Measurements from ENCODE around the gene OR6K3.

Gene OR6K3

DNA sequence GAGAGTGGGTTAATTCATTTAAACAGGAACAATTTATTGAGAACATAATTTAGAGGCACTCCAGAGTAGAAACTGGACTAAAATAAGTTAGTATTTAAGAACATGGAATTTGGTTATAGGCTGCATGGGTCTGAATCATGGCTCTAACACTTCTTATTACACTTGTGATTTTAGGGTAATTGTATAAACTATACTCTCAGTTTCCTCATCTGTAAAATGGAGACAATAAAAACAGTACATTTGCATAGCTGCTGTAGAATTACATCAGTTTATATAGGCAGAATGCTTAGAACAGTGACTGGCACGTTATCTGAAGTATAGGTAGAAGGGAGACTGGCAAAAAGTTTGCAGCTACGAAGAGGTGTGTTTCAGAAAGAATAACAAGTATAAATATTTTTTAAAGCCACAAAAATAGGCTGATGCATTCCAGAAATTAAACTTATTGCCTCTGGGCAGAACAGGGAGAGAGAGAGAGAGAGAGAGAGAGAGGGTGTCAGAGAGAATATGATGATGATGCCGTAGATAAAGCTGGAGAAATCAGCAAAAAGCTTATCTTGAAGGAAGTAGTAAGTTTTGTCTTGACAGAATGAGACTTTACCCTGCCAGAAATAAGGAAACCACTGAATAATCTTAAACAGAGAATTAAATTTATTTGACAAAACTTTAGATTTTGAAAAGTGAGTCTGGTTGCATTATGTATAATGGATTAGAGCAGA lies 8.1 kb upstream of the OR6K3 start:
- TF ChIP-seq, protein P1, sequence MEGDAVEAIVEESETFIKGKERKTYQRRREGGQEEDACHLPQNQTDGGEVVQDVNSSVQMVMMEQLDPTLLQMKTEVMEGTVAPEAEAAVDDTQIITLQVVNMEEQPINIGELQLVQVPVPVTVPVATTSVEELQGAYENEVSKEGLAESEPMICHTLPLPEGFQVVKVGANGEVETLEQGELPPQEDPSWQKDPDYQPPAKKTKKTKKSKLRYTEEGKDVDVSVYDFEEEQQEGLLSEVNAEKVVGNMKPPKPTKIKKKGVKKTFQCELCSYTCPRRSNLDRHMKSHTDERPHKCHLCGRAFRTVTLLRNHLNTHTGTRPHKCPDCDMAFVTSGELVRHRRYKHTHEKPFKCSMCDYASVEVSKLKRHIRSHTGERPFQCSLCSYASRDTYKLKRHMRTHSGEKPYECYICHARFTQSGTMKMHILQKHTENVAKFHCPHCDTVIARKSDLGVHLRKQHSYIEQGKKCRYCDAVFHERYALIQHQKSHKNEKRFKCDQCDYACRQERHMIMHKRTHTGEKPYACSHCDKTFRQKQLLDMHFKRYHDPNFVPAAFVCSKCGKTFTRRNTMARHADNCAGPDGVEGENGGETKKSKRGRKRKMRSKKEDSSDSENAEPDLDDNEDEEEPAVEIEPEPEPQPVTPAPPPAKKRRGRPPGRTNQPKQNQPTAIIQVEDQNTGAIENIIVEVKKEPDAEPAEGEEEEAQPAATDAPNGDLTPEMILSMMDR (conservative IDR thresholded peaks at IDR 0.05; ENCODE audit: low read length): no peak
- DNase-seq (ENCODE audit: low read depth): no peak
- H3K4me3 ChIP-seq (ENCODE audit: low read length): no peak overlapping the region

DNA sequence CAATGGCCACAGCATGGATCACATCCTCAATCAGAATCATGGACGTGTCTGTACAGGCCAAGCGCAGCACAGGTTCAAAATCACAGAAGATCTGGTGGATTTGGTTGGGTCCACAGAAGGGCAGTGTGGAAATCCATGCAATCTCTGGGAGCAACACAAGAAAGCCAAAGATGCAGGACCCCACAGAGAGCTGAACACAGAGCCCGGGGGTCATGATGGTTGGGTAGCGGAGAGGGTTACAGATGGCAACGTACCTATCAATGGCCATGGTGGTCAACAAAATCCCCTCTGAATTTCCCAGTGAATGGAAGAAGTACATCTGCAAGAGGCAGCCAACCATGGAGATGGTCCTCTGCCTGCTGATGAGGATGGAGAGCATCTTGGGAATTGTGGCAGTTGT lies 3.9 kb upstream of the OR6K3 start:
- TF ChIP-seq, protein P1 (conservative IDR thresholded peaks at IDR 0.05; ENCODE audit: low read length): no peak

DNA sequence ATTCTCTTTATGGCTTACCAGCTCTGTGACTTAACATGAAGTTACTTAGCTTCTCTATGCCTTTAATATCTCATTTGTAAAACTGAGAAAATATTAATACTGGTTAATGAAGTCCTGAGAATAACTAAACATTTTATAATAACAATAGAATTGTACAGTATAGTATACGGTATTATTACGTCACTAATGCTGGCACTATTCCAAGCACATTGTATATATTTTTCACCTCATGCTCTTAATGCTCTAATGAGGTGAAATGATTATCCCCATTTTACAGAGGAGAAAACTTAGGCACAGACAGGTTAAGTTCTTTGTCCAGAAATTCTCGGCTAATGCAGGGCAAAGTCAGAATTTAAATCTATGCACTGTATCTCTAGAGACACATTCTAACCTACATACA lies 856 bp downstream of the OR6K3 start:
- H3K4me3 ChIP-seq (ENCODE audit: low read length): no peak overlapping the region
- DNase-seq (ENCODE audit: low read depth): no peak
- TF ChIP-seq, protein P1 (conservative IDR thresholded peaks at IDR 0.05; ENCODE audit: low read length): no peak

More for the DNA sequence above, 3.9 kb upstream of the OR6K3 start:
- H3K4me3 ChIP-seq (ENCODE audit: low read length): no peak overlapping the region
- no peak for DNase-seq (ENCODE audit: low read depth)

DNA sequence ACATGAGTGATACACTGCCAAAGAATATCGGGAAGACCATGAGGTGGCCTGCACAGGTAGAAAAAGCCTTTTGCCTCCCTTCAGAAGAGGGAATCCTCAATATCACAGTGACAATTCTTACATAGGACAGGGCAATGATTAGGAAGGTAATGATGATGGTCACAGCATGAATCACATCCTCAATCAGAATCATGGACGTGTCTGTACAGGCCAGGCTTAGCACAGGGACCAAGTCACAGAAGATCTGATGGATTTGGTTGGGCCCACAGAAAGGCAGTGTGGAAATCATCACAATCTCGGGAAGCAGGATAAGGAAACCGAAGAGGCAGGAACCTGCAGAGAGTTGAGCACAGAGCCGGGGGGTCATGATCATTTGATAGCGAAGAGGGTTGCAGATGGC lies 3.2 kb downstream of the OR6K3 start:
- no peak overlapping the region for H3K4me3 ChIP-seq (ENCODE audit: low read length)
- TF ChIP-seq, protein P1 (conservative IDR thresholded peaks at IDR 0.05; ENCODE audit: low read length): no peak
- no peak for DNase-seq (ENCODE audit: low read depth)

DNA sequence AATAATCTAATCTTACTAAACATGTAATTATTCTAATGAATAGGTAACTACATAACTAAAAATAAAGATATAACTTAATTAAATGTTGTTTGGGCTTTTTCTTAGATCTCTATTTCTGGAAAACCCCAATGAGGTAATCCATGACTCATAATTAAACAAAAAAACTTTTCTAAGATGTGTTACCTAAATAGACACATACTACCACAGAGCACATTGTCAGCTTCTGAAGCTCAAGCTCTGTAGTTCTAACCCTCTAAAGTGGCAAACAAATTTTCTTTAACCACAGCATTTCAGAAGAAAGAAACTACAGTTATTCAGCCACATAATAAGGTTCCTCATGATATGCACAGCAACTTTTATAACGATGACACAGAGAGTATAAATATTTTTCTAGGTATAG lies 4.2 kb downstream of the OR6K3 start:
- DNase-seq (ENCODE audit: low read depth): no peak
- no peak overlapping the region for H3K4me3 ChIP-seq (ENCODE audit: low read length)
- TF ChIP-seq, protein P1 (conservative IDR thresholded peaks at IDR 0.05; ENCODE audit: low read length): no peak

DNA sequence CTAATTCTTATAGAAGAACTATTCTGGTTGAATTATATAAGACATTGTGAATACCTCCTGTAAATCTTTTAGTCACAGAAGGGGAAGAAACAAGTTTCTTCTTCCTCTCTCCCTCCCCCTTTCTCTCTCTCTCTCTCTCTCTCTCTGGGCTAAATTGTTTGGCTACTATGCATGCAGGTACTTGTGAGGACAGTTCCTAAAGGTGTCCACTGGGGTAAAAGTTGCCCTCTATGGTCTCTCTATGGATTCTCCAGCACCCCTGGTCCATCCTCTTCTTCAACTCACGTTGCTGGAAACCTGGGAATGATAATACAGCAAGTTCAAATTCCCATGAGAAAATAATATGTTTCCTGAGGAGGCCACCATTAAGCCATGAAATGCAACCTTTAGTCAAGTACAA lies 5.8 kb downstream of the OR6K3 start:
- no peak for DNase-seq (ENCODE audit: low read depth)
- no peak overlapping the region for H3K4me3 ChIP-seq (ENCODE audit: low read length)
- TF ChIP-seq, protein P1 (conservative IDR thresholded peaks at IDR 0.05; ENCODE audit: low read length): no peak

DNA sequence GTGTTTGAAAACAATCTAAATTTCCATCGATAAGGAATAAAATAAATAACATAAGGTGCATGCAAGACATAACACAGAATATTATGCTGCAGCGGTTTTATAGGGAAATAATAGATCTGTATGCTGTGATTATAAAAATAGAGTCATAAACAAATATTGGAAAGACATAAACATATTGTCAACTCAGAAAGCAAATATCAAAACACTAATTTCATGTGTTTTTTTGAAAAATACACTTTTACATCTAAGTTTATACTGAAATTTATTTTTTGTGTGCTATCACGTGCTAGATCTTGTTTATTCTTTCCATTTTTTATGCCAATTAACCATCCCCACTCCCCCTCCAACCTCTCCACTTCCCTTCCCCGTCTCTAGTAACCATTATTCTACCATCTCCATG lies 9.4 kb downstream of the OR6K3 start:
- TF ChIP-seq, protein P1 (conservative IDR thresholded peaks at IDR 0.05; ENCODE audit: low read length): no peak
- no peak overlapping the region for H3K4me3 ChIP-seq (ENCODE audit: low read length)
- no peak for DNase-seq (ENCODE audit: low read depth)
